Cortex of kidney (tissue), 1 donor: ENCODE results near the gene MB.

Source experiments
- DNase-seq: peaks from one replicate; lab custom pipeline; 2025; lab: John Stamatoyannopoulos, UW

Gene MB

GRCh38 chr22:35615156-35615555 lies 2.0 kb downstream of the MB start:
- no peak for DNase-seq

GRCh38 chr22:35614404-35614803 lies 2.7 kb downstream of the MB start:
- no peak for DNase-seq

- no peak for DNase-seq
Observed at GRCh38 chr22:35612903-35613302, 4.2 kb downstream of the MB start.

- DNase-seq = no peak
Observed at GRCh38 chr22:35611891-35612576, 5.1 kb downstream of the MB start.

GRCh38 chr22:35611200-35611890 lies 5.8 kb downstream of the MB start:
- DNase-seq = no peak

DNA sequence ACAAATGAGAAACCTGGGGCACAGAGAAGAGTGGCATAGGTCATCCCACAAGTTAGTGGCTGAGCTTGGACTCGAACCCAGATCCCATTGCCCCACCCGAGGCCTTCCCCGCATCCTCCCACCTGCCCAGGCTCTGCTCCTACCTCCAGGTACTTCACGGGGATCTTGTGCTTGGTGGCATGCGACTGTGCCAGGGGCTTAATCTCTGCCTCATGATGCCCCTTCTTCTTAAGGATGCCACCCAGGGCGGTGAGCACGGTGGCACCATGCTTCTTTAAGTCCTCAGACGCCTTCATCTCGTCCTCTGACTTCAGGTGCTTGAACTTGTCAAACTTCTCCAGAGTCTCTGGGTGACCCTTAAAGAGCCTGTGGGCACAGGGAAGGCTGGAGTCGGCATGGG lies 6.4 kb downstream of the MB start:
- DNase-seq = no peak

DNA sequence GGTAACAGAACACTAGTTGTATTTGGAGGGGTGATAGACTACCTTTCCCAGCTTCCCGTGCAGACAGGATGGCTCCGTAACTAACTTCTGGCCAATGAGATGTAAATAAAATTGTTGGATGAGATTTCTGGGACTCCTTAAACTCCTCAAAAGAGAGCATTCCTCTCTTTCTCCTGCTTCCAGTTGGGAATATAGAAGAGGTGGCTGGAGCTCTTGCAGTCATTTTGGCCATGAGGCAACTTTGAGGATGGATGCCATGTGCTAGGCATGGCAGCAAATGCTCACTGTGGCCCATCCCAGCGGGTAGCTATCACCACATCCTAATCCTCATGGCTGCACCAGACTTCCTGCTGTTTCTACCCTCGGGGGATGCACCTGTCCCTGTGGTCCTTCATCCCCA lies 7.4 kb downstream of the MB start:
- no peak for DNase-seq

GRCh38 chr22:35609261-35609660 lies 7.9 kb downstream of the MB start:
- DNase-seq = no peak

GRCh38 chr22:35608088-35608487 lies 9.0 kb downstream of the MB start:
- DNase-seq = no peak

- no peak for DNase-seq
Observed at GRCh38 chr22:35606916-35607315, 10.2 kb downstream of the MB start.

DNA sequence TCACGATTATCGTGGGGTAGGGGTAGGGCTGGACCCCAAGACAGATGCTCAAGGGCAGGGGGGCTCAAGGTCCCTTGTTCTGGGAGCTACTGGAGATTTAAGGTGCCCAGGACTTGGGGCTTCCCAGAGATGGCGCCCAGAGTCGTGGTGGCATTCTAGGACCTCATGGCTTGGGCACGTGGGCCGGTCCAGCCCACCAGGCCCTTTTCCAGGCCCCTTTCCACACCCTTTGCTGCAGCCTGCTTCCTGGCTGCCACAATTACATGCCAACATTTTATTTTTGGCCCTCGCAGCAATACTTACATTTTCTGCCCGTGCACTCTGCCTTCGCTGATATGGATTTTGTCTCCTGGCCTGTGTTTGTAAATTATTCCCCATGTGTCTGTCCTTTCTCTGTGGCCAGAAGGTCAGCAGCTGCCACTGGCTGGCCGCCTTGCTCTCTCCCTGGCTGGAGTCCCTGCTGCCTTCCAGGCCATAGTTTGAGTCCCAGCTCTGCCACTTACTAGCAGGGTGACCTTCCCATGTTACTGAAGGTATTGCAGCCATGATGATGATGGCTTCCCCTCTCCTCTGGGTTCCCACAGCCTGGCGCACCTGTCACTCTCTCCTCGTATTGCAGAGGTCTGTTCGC lies 11.2 kb downstream of the MB start:
- no peak for DNase-seq

GRCh38 chr22:35605369-35605680 lies 11.8 kb downstream of the MB start:
- no peak for DNase-seq

GRCh38 chr22:35604621-35605368 lies 12.3 kb downstream of the MB start:
- DNase-seq = no peak

GRCh38 chr22:35601743-35602615 lies 15.2 kb downstream of the MB start:
- no peak for DNase-seq

DNA sequence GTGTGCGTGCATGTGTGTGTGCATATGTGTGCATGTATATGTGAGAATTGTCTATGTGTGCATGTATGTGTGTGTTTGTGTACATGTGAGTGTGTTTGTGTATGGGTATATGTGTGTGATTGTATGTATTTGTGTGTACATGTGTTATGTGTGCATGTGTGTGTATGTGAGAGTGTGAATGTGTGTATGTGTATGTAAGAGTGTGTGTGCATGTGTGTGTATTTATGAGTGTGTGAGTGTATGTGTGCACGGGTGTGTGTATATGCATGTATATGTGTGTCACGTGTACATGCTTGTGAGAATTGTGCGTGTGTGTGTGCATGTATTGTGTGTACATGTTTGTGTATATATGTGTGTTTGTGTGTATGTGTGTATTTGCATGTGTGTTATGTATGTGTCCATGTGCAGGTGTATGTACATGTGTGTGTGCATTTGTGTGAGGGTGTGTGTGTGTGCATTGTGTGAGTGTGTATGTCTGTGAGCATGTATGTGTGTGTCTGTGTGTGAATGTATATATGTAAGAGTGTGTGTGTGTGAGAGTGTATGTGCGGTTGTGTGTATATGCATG lies 16.0 kb downstream of the MB start:
- DNase-seq = no peak

GRCh38 chr22:35600476-35600875 lies 16.7 kb downstream of the MB start:
- DNase-seq = no peak

DNA sequence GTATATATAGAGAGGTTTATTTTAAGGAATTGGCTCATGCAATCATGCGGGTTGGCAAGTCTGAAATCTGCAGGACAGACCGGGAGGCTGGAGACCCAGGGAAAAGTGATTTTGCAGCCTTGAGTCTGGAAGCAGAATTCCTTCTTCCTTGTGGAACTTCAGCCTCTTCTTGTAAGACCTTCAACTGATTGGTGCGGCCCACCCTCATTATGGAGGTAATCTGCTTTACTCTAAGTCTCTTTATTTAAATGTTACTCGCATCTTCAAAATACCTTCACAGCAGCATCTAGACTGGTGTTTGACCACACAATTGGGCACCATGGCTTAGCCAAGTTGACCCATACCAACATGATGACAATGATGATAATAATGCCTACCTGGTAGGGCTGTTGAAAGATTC lies 17.8 kb downstream of the MB start:
- no peak for DNase-seq

DNA sequence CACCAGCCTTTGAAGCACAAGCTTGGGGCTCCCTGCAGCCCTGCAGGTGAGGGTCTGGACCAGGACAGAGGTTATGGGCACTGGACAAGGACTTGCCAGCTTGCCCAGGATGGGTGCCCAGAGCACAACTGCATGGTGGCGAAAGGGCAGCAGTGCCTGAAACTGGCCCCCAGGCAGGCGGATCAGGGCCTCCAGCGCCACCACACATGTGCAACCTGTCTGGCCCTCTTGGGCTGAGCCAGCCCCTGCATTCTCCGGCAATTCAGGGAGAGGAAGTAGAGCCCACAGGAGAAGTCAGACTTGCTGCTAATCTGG lies 18.8 kb downstream of the MB start:
- no peak for DNase-seq

DNA sequence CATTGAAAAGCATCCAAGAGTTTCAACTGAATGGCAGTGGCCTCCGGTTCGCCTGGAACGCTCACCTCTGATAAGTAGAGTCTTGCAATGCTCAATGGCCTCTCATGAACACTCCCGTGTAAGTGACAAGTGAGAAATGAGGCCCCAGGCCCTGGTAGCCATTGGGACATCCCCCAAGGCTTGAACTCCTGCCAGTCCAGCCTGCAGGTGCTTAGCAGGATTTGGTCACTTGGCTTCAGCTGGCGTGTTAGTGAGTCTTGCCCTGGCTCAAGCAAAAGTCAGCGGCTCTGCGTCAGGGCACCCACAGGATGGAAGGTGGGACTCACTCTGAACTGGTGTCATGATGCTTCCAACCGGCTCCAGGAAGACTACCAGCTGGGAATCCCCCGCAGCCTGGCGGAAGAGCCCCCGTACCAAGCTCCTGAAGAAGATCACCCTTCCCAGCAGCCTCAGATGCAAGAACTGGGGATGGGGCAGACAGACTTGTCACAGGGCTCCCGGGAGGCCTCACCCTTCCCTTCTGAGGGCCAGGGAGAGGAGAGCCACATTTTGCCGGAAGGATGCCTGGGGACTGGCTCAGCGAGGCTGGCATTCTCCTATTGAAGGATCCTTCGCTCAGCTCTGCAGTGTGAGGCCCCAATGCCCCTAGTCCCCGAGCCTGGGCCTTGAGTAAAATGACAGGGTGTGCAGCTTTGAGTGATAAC lies 19.3 kb downstream of the MB start:
- DNase-seq = no peak

- no peak for DNase-seq
Observed at GRCh38 chr22:35596821-35597220, 20.3 kb downstream of the MB start.

DNA sequence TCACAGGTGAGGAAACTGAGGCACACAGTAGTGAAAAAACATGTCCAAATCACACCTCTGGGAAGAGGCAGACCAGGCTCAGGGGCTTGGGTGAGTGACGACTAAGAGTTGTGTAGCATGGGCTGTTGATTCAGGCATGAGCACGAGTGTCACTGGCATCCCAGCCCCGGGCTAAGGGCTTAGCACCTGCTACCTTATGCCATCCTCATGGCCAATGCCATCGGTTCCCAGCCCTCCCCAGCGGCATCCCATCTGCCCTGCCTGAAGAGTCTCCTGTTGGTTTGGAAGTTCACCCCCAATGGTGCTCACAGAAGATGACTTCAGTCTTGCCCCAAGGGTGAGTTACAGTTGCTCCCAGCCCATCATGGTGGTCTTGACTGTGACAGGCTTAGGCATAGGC lies 22.4 kb downstream of the MB start:
- DNase-seq = no peak
